HG03342 (cell line): Measurements from ENCODE around the gene LEMD1.
A peak's percentile ranks its signal among the peaks of the same experiment; 100 is the strongest.

Experiments
- ATAC-seq: cut with Tn5 transposase; IDR thresholded peaks from one replicate; pipeline ENCODE4 v1.9.1; 2021; ENCODE audit warnings: mild to moderate bottlenecking, moderate library complexity; ENCODE audit not compliant: unreplicated experiment

LEMD1 gene

GRCh38 chr1:205356440-205357139 is 65.3 kb downstream of the LEMD1 start, which contains the start of gene KLHDC8A:
Gene KLHDC8A, minus strand, starts transcription at chr1:205356922. Its CDS starts 13,318 bp downstream, at chr1:205343604.
- no peak for ATAC-seq

GRCh38 chr1:205355075-205355453 is 66.8 kb downstream of the LEMD1 start:
- ATAC-seq: no peak

- ATAC-seq: no peak
Observed at GRCh38 chr1:205354259-205355074, 67.4 kb downstream of the LEMD1 start.

- ATAC-seq: no peak
Observed at GRCh38 chr1:205353612-205354011, 68.2 kb downstream of the LEMD1 start.

- ATAC-seq: no peak
Observed at GRCh38 chr1:205353191-205353590, 68.7 kb downstream of the LEMD1 start.

GRCh38 chr1:205351984-205352713 is 69.7 kb downstream of the LEMD1 start:
- no peak for ATAC-seq

- ATAC-seq: no peak
Observed at GRCh38 chr1:205350691-205351141, 71.1 kb downstream of the LEMD1 start.

- no peak for ATAC-seq
Observed at GRCh38 chr1:205350124-205350523, 71.7 kb downstream of the LEMD1 start.

- no peak for ATAC-seq
Observed at GRCh38 chr1:205348554-205349487, 73.0 kb downstream of the LEMD1 start.

- ATAC-seq: no peak
Observed at GRCh38 chr1:205346956-205347574, 74.8 kb downstream of the LEMD1 start.

GRCh38 chr1:205345761-205346160 is 76.1 kb downstream of the LEMD1 start:
- ATAC-seq: no peak

GRCh38 chr1:205344066-205344928 is 77.6 kb downstream of the LEMD1 start:
- no peak for ATAC-seq

- ATAC-seq: no peak
Observed at GRCh38 chr1:205343431-205344065, 78.3 kb downstream of the LEMD1 start.

GRCh38 chr1:205342986-205343385 is 78.9 kb downstream of the LEMD1 start:
- ATAC-seq: no peak

- no peak for ATAC-seq
Observed at GRCh38 chr1:205340676-205341075, 81.2 kb downstream of the LEMD1 start.

- ATAC-seq: peak; percentile 66
Observed at GRCh38 chr1:205339717-205340116, 82.1 kb downstream of the LEMD1 start.

- ATAC-seq: no peak
Observed at GRCh38 chr1:205339197-205339702, 82.6 kb downstream of the LEMD1 start.

GRCh38 chr1:205338011-205338410 is 83.8 kb downstream of the LEMD1 start:
- ATAC-seq: no peak
